Limb (tissue), 2 donors: ENCODE results near the gene CAPZA3.
"Not testable (repeated sequence)": the region's sequence is repeated elsewhere in the genome, so short reads cannot be mapped to it uniquely, and the experiment has no call there.

Experiments used
- DNase-seq, 2 donors: peaks; one replicate each; pipeline ENCODE4 v3.0.0-alpha.2; 2016; ENCODE audit errors: extremely low spot score in 2 of 2

The CAPZA3 gene

GRCh38 chr12:18737819-18738218 is at the start of gene CAPZA3, which contains the start of gene PLCZ1:
Gene CAPZA3 (plus strand): TSS chr12:18738119. CDS start chr12:18738269, 150 bp downstream.
Gene PLCZ1 (minus strand): TSS chr12:18738012. CDS start chr12:18737371, 641 bp downstream.
- no peak for DNase-seq

- DNase-seq = no peak
Measured at GRCh38 chr12:18689771-18690170, 48.1 kb upstream of the CAPZA3 start.

DNA sequence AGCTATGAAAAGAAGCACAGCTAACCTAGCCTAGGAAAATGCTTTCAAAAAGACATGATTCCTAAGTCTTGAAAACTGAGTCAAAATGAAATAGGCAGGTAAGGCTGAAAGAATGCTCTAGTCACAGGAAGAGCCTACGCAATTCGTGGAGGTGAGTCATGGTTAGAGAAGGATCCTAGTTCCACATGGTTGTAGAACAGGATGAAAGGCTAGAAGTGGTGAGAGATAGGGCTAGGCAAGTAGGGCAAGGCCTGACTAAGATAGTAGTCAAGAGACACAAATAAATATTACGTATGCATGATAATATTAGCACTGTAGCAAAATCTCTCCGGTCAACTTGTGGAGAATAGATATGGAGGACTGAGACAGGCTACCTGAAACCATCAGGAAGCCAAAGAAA is 47.3 kb upstream of the CAPZA3 start:
- no peak for DNase-seq

DNA sequence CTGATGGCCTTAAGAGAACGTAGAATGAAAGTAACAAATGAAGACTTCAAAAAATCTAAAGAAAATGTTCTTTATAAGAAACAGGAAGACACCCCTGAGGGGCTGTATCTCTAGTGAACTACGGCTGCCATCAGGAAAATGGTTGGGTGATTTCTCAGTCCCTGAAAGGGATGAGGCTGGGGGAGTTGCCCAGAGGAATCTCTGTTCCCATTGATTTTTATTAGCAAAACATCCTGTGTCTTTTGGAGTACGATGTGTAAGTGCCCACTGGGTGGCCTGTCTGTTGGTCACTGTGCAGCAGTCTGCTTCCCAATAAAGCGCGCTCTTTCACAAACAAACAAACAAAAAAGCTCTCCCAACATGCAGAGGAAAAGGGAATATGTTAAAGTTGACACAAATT is 43.9 kb upstream of the CAPZA3 start:
- DNase-seq = not testable (repeated sequence)

DNA sequence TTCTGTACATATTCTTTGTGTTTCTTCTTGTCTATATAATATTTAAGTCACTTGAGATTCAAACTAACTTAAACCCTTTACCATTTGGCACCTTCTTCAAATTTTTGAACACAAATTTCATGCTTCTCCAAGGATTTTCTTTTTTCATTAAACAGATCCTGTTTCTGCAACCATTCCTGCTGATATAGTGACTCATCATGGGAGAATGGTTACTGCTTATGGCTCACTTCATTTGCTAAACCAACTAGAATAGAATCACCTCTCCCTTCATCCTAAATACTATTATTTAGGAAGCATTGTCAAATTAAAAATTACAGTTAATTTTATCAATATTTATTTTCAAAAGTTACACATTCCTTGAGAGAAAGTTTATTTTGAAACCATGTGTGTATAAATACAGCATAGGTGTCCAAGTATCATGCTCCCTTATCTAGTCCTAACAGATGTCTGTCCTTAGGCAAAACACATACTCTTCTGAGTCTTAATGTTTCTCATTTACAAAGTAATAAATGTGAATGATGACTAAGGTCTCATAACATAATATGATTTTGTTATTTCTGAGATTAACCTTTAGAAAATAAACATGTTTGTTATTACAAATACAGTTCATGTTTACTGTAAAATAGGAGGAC is 40.8 kb upstream of the CAPZA3 start:
- no peak for DNase-seq

DNA sequence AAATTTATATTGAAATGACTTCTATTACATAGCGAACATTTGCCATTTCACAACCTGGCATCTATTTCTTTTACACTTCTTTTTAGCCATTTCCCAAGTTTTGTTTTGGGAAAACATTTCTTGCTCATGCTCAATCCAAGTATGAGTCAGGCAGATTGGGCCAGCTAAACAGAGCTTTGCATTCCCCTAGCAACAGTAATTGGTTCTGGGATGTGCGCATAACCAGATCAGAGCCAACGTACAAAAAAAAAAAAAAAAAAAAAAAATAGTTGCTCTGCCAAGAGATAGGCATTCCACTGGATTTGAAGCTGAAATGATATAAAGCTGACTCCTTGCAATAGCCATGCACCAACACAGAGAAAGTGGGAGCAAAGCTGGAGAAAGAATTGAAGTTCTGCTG is 37.6 kb upstream of the CAPZA3 start:
- peak in 1 of 2 donors; percentile 4 for DNase-seq

- no peak for DNase-seq
Measured at GRCh38 chr12:18703321-18703720, 34.6 kb upstream of the CAPZA3 start.

DNA sequence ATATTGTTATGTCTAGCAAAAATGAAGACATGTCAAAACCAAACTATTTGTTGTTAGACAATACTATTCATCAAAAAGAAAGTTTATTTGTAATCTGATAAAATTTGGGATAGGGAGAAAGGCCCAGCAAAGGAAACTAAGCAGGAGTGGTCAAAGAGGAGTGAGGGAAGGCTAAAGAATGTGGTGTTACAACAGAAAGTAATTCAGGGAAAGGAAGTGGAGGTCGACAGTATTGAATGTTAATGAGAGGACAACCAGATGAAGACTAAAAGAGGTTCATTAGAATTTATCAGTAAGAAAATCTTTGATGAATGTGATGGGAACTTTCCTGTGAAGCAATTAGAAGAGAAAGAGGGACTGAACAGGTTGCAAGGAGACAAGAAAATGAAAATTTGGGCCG is 34.0 kb upstream of the CAPZA3 start:
- no peak for DNase-seq

DNA sequence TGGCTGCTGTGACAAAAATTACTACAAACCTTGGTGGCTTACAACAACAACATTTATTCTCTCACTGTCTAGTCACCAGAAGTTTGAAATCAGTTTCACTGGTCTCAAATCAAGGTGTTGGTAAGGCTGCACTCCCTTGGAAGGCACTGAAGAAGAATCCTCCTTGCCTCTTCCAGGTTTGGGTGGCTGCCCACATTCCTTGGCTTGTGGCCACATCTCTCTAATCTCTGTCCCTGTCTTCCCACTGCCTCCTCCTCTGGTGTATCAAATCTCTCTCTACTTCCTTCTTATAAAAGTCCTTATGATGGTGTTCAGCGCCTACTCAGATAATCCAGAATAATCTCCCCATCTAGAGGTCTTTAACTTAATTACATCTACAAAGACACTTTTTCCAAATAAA is 31.1 kb upstream of the CAPZA3 start:
- DNase-seq = no peak

GRCh38 chr12:18716236-18716635 is 21.7 kb upstream of the CAPZA3 start:
- no peak for DNase-seq

- DNase-seq = no peak
Measured at GRCh38 chr12:18718462-18718861, 19.5 kb upstream of the CAPZA3 start.

GRCh38 chr12:18719922-18720510 is 17.9 kb upstream of the CAPZA3 start:
- no peak for DNase-seq

DNA sequence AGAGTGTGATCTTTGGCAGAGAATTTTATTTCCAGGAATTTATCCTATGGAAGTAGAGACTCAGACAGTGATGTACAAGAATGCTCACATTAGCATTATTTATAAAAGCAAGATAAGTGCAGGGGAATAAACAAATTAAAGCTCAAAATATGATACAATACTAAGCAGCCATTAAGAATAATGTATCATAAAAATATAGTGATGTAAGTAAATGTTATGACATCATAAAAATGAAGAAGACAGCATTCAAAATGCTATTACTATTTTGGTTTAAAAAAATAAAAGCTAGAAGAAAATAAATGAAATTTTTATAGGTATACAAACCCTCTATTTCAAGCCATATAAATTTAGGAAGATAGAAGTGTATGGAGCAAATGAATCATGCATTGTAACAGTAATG is 17.2 kb upstream of the CAPZA3 start:
- DNase-seq = no peak

DNA sequence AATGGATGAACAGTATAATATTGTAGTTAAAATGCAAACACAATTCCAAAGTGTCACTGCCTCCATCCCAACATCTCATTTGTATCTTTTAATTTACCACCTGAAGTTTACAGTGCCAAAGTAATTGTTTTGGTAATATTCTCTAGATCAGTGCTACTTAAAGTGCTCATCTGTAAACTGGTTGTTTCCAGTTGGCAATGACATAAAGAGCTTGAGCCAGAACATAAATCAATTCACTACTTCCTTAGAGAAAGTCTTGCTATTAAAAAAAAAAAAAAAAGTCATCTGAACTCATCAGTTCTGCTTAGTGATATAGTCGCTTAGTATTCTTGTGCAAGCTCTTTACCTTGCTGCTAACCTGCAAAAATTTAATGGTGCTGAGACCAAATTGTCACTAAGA is 16.5 kb upstream of the CAPZA3 start:
- DNase-seq = no peak

DNA sequence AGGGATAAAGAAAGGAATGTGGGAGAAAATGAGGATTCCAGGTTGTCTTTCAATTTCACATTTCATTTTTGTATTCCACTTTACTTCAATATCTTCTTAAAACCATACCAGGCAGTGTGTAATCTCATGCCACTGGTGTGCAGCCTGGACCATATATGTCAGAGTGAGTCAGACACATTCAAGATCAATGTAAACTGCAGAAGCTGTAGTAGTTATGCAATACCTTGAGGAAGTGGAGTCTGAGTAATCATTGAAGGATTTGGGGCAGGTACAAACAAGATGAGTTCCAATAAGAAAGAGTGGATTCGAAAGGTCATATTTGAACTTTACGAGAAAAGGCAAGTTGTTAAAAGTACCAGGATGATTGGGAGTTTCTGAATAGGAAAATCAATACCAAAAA is 14.2 kb upstream of the CAPZA3 start:
- no peak for DNase-seq

- DNase-seq = no peak
Measured at GRCh38 chr12:18731156-18731555, 6.8 kb upstream of the CAPZA3 start.

- no peak for DNase-seq
Measured at GRCh38 chr12:18747895-18748294, 10.0 kb downstream of the CAPZA3 start.

GRCh38 chr12:18749386-18749957 is 11.6 kb downstream of the CAPZA3 start:
- DNase-seq = no peak

- DNase-seq = no peak
Measured at GRCh38 chr12:18750085-18750484, 12.2 kb downstream of the CAPZA3 start.

- DNase-seq = no peak
Measured at GRCh38 chr12:18751866-18752265, 13.9 kb downstream of the CAPZA3 start.

GRCh38 chr12:18752280-18752920 is 14.5 kb downstream of the CAPZA3 start:
- no peak for DNase-seq

DNA sequence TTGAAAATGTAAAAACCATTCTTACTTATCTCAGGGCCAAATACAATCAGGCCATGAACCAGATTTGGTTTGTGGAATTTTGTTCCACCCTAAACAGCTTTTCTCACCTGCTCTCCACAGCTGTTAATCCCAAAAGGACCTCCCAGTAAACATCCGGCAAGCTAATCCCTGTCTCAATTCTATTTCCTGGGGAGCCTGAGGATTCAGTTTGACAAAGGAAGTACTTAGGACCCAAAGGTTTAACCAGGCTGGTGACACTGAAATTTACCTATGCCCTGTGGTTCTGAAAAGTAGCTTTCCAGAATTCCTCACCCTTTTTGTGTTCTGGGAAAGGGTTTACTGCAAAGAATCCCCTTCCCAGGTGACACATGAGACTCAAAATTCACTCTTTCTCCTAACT is 15.0 kb downstream of the CAPZA3 start:
- no peak for DNase-seq
